PC-3 (cell line): ENCODE results near the gene KPNA2. TPM values are rescaled to one million over a fixed set of nuclear protein-coding genes. Genes with fewer than 3 reads are reported as not detected.
A peak's percentile ranks its signal among the peaks of the same experiment; 100 is the strongest.
"Not testable (repeated sequence)": the region's sequence is repeated elsewhere in the genome, so short reads cannot be mapped to it uniquely, and the experiment has no call there.

Source experiments
- ATAC-seq: fragments of 200-7000 bp; cut with Tn5 transposase; 2 replicates; pipeline ENCODE4 v1.9.1; 2020; ENCODE audit warnings: mild to moderate bottlenecking, moderate library complexity
- BruUV-seq: library from RNA; stranded (reverse); fragments of 400-500 nt; replicated peaks from 2 replicates; lab custom pipeline; 2021; lab: Mats Ljungman, UMichigan
- CTCF ChIA-PET: fragments of 300-600 bp; sonication (Branson Sonifier 250); formaldehyde crosslinking; loops from one replicate; lab custom pipeline; 2022; ENCODE audit warnings: antibody characterized with exemption; lab: Charles Lee
- POLR2A ChIA-PET: fragments of 300-600 bp; sonication (Branson Sonifier 250); formaldehyde crosslinking; loops from one replicate; lab custom pipeline; 2022; ENCODE audit warnings: antibody characterized with exemption; ENCODE audit not compliant: unreplicated experiment; lab: Charles Lee
- DNase-seq: peaks from one replicate; pipeline ENCODE4 v3.0.0-alpha.2; 2015
- H2AFZ ChIP-seq: fragments of 300-600 bp; sonication (generic); 2 replicates; pipeline ENCODE4 v1.6.0; 2016; ENCODE audit warnings: antibody characterized with exemption, low read length
- H3F3A ChIP-seq: fragments of 300-600 bp; sonication (generic); one replicate; pipeline ENCODE4 v1.6.0; 2017; ENCODE audit warnings: antibody characterized with exemption, low read length, control low read depth, mild to moderate bottlenecking; ENCODE audit not compliant: unreplicated experiment
- H3K27ac ChIP-seq: fragments of 300-600 bp; sonication (generic); 2 replicates; pipeline ENCODE4 v1.5.1; 2016; ENCODE audit warnings: mild to moderate bottlenecking, low read length
- H3K27me3 ChIP-seq: fragments of 300-600 bp; sonication (generic); 2 replicates; pipeline ENCODE4 v1.6.1; 2016; ENCODE audit warnings: low read length, mixed read lengths
- H3K36me3 ChIP-seq: fragments of 300-600 bp; sonication (generic); 2 replicates; pipeline ENCODE4 v1.6.1; 2016; ENCODE audit warnings: low read depth, mixed run types, low read length, mixed read lengths
- H3K4me1 ChIP-seq: fragments of 300-600 bp; sonication (generic); 2 replicates; pipeline ENCODE4 v1.5.1; 2016; ENCODE audit warnings: low read length; ENCODE audit not compliant: insufficient read depth
- H3K4me2 ChIP-seq: fragments of 300-600 bp; sonication (generic); 2 replicates; pipeline ENCODE4 v1.6.0; 2016; ENCODE audit warnings: low read length
- H3K4me3 ChIP-seq: fragments of 300-600 bp; sonication (generic); 2 replicates; pipeline ENCODE4 v1.5.1; 2016; ENCODE audit warnings: mild to moderate bottlenecking, low read length, mixed read lengths
- H3K79me2 ChIP-seq: fragments of 300-600 bp; sonication (generic); 2 replicates; pipeline ENCODE4 v1.6.1; 2017; ENCODE audit warnings: low read length, mixed read lengths
- H3K9ac ChIP-seq: fragments of 300-600 bp; sonication (generic); 2 replicates; pipeline ENCODE4 v1.6.0; 2016; ENCODE audit warnings: mild to moderate bottlenecking, low read length
- H3K9me2 ChIP-seq: fragments of 300-600 bp; sonication (generic); replicated peaks from 2 replicates; pipeline ENCODE4 v1.6.1; 2016; ENCODE audit warnings: mixed run types, low read length, mixed read lengths
- H3K9me3 ChIP-seq: fragments of 300-600 bp; sonication (generic); 2 replicates; pipeline ENCODE4 v1.6.1; 2016; ENCODE audit warnings: low read length, mixed read lengths
- H4K20me1 ChIP-seq: fragments of 300-600 bp; sonication (generic); 2 replicates; pipeline ENCODE4 v1.6.1; 2016; ENCODE audit warnings: low read length, mixed read lengths
- EZH2 ChIP-seq: fragments of 300-600 bp; sonication (generic); IDR thresholded peaks from one replicate; pipeline ENCODE4 v1.6.1; 2017; ENCODE audit warnings: antibody characterized with exemption, mild to moderate bottlenecking, low read length; ENCODE audit not compliant: unreplicated experiment
- EZH2phosphoT487 ChIP-seq: fragments of 300-600 bp; sonication (generic); IDR thresholded peaks from 2 replicates; pipeline ENCODE4 v1.6.1; 2018; ENCODE audit warnings: mild to moderate bottlenecking, antibody characterized with exemption, low read length, borderline replicate concordance
- intact Hi-C: fragments of 100-400 bp; cut with micrococcal nuclease; formaldehyde crosslinking; loops from 2 replicates; pipeline ENCODE4 v1.9.0; 2023
- total RNA-seq: library from RNA; depleted of rRNA; stranded (reverse); fragments of >200 nt; gene quantifications from 2 replicates; pipeline ENCODE4 v1.2.3, GENCODE V29; 2014
- TF ChIP-seq, protein P1 (sequence below): fragments of 300-600 bp; sonication (generic); conservative IDR thresholded peaks from 2 replicates; pipeline ENCODE4 v1.5.1; 2017; ENCODE audit warnings: antibody characterized with exemption, low read depth, mild to moderate bottlenecking, low read length

KPNA2 gene
- total RNA-seq, 1 experiment from 2014 or later = 288 TPM

DNA sequence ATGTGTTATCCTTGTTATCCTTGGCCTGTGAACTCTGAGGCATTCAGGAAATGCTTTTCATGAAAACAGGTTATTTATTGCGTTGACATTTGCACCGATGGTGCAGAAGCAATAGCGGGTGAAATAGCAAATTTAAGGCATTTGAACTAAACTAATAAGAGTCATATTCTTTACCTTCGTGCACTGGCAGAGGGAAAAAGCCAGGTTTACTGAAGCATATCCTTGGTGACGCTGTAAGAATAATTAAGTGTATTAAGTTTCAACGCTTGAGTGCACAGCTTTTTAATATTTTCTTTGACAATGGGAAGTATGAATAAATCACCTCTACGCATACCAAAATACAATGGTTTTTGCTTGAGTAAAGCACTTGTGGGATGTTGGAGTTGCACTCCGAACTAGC, 13.6 kb upstream of the KPNA2 start:
- Histone ChIP-seq H3K4me3 (no peak overlapping the region), H3K79me2 (no peaks in the 10 kb centered on the region), H3K27me3 (no peaks in the 10 kb centered on the region), H4K20me1 (no peaks in the 10 kb centered on the region), H3K9ac (no peak overlapping the region), H3K4me2 (no peak overlapping the region), H3K9me3 (no peaks in the 10 kb centered on the region), H3K36me3 (no peaks in the 10 kb centered on the region), H3K9me2 (no peaks in the 10 kb centered on the region), H3K27ac (no peak overlapping the region), H3F3A (no peaks in the 10 kb centered on the region), H2AFZ (no peak overlapping the region), H3K4me1 (peaks cover 5% of the 10 kb centered on the region)
- DNase-seq (no peak), ATAC-seq (no peak)
- no peak for TF ChIP-seq EZH2
- TF ChIP-seq, protein P1, sequence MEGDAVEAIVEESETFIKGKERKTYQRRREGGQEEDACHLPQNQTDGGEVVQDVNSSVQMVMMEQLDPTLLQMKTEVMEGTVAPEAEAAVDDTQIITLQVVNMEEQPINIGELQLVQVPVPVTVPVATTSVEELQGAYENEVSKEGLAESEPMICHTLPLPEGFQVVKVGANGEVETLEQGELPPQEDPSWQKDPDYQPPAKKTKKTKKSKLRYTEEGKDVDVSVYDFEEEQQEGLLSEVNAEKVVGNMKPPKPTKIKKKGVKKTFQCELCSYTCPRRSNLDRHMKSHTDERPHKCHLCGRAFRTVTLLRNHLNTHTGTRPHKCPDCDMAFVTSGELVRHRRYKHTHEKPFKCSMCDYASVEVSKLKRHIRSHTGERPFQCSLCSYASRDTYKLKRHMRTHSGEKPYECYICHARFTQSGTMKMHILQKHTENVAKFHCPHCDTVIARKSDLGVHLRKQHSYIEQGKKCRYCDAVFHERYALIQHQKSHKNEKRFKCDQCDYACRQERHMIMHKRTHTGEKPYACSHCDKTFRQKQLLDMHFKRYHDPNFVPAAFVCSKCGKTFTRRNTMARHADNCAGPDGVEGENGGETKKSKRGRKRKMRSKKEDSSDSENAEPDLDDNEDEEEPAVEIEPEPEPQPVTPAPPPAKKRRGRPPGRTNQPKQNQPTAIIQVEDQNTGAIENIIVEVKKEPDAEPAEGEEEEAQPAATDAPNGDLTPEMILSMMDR = no peak
- no peak for TF ChIP-seq EZH2phosphoT487
- CTCF ChIA-PET = no interaction called here
- BruUV-seq = no TSS peak
- POLR2A ChIA-PET = interaction anchor here (0.6 kb wide), 1 partner anchor 14 kb away, joined by 10 read pairs; the partner anchor contains the start of gene KPNA2
- intact Hi-C loops = no loop called here

GRCh38 chr17:68022547-68022946, 13.0 kb upstream of the KPNA2 start:
- H3K36me3 ChIP-seq, ATAC-seq, H3K27me3 ChIP-seq, BruUV-seq, intact Hi-C loops, POLR2A ChIA-PET, H4K20me1 ChIP-seq, CTCF ChIA-PET, H3K4me3 ChIP-seq, H3K27ac ChIP-seq, H3K4me2 ChIP-seq, DNase-seq, H3F3A ChIP-seq, H3K4me1 ChIP-seq, H3K9me3 ChIP-seq, H2AFZ ChIP-seq, H3K9ac ChIP-seq, H3K9me2 ChIP-seq, H3K79me2 ChIP-seq: not testable (repeated sequence)
- TF ChIP-seq, protein P1 = peak; percentile 30; the same call in 1 of the 2 replicates

GRCh38 chr17:68029512-68030215, 5.9 kb upstream of the KPNA2 start:
- intact Hi-C loops = no loop called here
- Histone ChIP-seq H3K9me3 (no peaks in the 10 kb centered on the region), H3K36me3 (no peaks in the 10 kb centered on the region), H3K27me3 (no peaks in the 10 kb centered on the region), H4K20me1 (no peaks in the 10 kb centered on the region), H2AFZ (no peak overlapping the region), H3K9ac (no peak overlapping the region), H3K79me2 (no peaks in the 10 kb centered on the region), H3K4me3 (no peak overlapping the region), H3K27ac (no peak overlapping the region), H3K4me2 (no peak overlapping the region), H3K4me1 (peaks cover 7% of the 10 kb centered on the region), H3F3A (no peaks in the 10 kb centered on the region), H3K9me2 (no peaks in the 10 kb centered on the region; the same call in 1 of the 2 replicates)
- CTCF ChIA-PET = interaction anchor here (0.6 kb wide), 1 partner anchor 76 kb away, joined by 5 read pairs; no protein-coding TSS in a partner anchor
- TF ChIP-seq EZH2phosphoT487 (no peak), EZH2 (no peak)
- TF ChIP-seq, protein P1 = no peak
- POLR2A ChIA-PET = no interaction called here
- DNase-seq (no peak), ATAC-seq (no peak)
- BruUV-seq = no TSS peak
